GM12878 (cell line): ENCODE data around the gene NRG3.

Experiments
- RAD21 ChIP-seq: IDR thresholded peaks from 2 replicates; pipeline ENCODE4 v1.6.1; 2011; ENCODE audit warnings: mild to moderate bottlenecking, low read depth, low read length, moderate library complexity; ENCODE audit not compliant: insufficient read depth
- YY1 ChIP-seq: IDR thresholded peaks from 2 replicates; pipeline ENCODE4 v1.6.1; 2011; ENCODE audit warnings: low read depth, mild to moderate bottlenecking, low read length
- TF ChIP-seq, protein P1 (sequence below): IDR thresholded peaks from 2 replicates; pipeline ENCODE4 v1.6.1; 2012; ENCODE audit warnings: mild to moderate bottlenecking, low read depth, low read length

DNA sequence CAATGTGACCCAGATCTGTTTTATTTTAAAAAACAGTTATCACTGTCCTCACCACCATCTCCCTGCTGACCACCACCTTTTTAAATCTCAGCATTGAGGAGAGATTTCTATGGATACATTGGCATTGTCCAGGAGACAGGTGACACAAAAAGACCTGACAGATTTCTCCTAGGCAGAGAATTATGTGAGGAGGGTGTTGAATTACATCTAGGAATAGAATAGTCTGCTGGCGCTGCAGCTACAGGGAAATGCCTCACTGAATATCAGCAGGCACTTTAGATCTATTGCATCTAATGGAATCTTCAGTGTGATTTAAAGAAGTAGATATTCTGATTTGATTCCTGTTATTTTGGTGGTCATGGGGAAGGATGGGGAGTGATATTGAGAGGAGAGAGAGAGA, 593.5 kb downstream of the NRG3 start:
- TF ChIP-seq YY1 (no peak), RAD21 (no peak)
- TF ChIP-seq, protein P1, sequence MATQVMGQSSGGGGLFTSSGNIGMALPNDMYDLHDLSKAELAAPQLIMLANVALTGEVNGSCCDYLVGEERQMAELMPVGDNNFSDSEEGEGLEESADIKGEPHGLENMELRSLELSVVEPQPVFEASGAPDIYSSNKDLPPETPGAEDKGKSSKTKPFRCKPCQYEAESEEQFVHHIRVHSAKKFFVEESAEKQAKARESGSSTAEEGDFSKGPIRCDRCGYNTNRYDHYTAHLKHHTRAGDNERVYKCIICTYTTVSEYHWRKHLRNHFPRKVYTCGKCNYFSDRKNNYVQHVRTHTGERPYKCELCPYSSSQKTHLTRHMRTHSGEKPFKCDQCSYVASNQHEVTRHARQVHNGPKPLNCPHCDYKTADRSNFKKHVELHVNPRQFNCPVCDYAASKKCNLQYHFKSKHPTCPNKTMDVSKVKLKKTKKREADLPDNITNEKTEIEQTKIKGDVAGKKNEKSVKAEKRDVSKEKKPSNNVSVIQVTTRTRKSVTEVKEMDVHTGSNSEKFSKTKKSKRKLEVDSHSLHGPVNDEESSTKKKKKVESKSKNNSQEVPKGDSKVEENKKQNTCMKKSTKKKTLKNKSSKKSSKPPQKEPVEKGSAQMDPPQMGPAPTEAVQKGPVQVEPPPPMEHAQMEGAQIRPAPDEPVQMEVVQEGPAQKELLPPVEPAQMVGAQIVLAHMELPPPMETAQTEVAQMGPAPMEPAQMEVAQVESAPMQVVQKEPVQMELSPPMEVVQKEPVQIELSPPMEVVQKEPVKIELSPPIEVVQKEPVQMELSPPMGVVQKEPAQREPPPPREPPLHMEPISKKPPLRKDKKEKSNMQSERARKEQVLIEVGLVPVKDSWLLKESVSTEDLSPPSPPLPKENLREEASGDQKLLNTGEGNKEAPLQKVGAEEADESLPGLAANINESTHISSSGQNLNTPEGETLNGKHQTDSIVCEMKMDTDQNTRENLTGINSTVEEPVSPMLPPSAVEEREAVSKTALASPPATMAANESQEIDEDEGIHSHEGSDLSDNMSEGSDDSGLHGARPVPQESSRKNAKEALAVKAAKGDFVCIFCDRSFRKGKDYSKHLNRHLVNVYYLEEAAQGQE = no peak
